Parathyroid adenoma (tissue), 2 donors: ENCODE results near the gene VAC14.

Experiments used
- H2AFZ ChIP-seq: fragments of 300-600 bp; sonication (generic); one replicate; pipeline ENCODE4 v1.7.0; 2017; ENCODE audit warnings: antibody characterized with exemption, mild to moderate bottlenecking
- H3K27ac ChIP-seq: fragments of 300-600 bp; sonication (generic); one replicate; pipeline ENCODE4 v1.7.0; 2017
- H3K27me3 ChIP-seq: fragments of 300-600 bp; sonication (generic); one replicate; pipeline ENCODE4 v1.7.0; 2017; ENCODE audit warnings: low read length; ENCODE audit not compliant: control insufficient read depth, insufficient read depth
- H3K36me3 ChIP-seq: fragments of 300-600 bp; sonication (generic); one replicate; pipeline ENCODE4 v1.7.0; 2017; ENCODE audit warnings: low read length; ENCODE audit not compliant: control insufficient read depth, insufficient read depth
- H3K4me1 ChIP-seq: fragments of 300-600 bp; sonication (generic); one replicate; pipeline ENCODE4 v1.7.0; 2017; ENCODE audit warnings: control low read depth
- H3K4me2 ChIP-seq: fragments of 300-600 bp; sonication (generic); one replicate; pipeline ENCODE4 v1.7.0; 2017; ENCODE audit warnings: low read length
- H3K4me3 ChIP-seq: fragments of 300-600 bp; sonication (generic); one replicate; pipeline ENCODE4 v1.7.0; 2017; ENCODE audit warnings: low read depth, low read length
- H3K79me2 ChIP-seq: fragments of 300-600 bp; sonication (generic); one replicate; pipeline ENCODE4 v1.7.0; 2017; ENCODE audit warnings: control low read depth
- H3K9ac ChIP-seq: fragments of 300-600 bp; sonication (generic); one replicate; pipeline ENCODE4 v1.7.0; 2017; ENCODE audit warnings: mild to moderate bottlenecking
- H3K9me3 ChIP-seq: fragments of 300-600 bp; sonication (generic); one replicate; pipeline ENCODE4 v1.7.0; 2017; ENCODE audit warnings: low read length; ENCODE audit not compliant: control insufficient read depth
- CTCF ChIP-seq: fragments of 300-600 bp; sonication (generic); IDR thresholded peaks from one replicate; pipeline ENCODE4 v1.7.0; 2017; ENCODE audit warnings: antibody characterized with exemption, mild to moderate bottlenecking
- donor health status: primary hyperparathyroidism.

VAC14 gene

GRCh38 chr16:70790815-70791214 is 10.1 kb downstream of the VAC14 start:
- H3K36me3 ChIP-seq, result no peaks in the 10 kb centered on the region
- peaks cover 28% of the 10 kb centered on the region for H3K79me2 ChIP-seq
- H3K9ac ChIP-seq, result no peak overlapping the region
- H3K27me3 ChIP-seq, result no peaks in the 10 kb centered on the region
- no peak overlapping the region for H3K27ac ChIP-seq
- no peak overlapping the region for H2AFZ ChIP-seq
- no peaks in the 10 kb centered on the region for H3K9me3 ChIP-seq
- H3K4me3 ChIP-seq, result no peak overlapping the region
- peaks cover 28% of the 10 kb centered on the region for H3K4me1 ChIP-seq
- H3K4me2 ChIP-seq, result no peak overlapping the region
- no peak for TF ChIP-seq CTCF

- Histone ChIP-seq H3K27me3 (no peaks in the 10 kb centered on the region), H3K4me3 (no peak overlapping the region), H3K4me1 (peaks cover 28% of the 10 kb centered on the region), H3K27ac (peak overlapping the region; percentile 51), H3K36me3 (no peaks in the 10 kb centered on the region), H2AFZ (no peak overlapping the region), H3K9ac (no peak overlapping the region), H3K79me2 (peaks cover 21% of the 10 kb centered on the region), H3K9me3 (no peaks in the 10 kb centered on the region), H3K4me2 (no peak overlapping the region)
- TF ChIP-seq CTCF, result no peak
Observed at GRCh38 chr16:70789595-70790447, 11.1 kb downstream of the VAC14 start.

GRCh38 chr16:70788668-70789594 is 12.0 kb downstream of the VAC14 start:
- Histone ChIP-seq H3K27me3 (no peaks in the 10 kb centered on the region), H3K4me2 (no peak overlapping the region), H2AFZ (no peak overlapping the region), H3K79me2 (peaks cover 14% of the 10 kb centered on the region), H3K9ac (no peak overlapping the region), H3K9me3 (no peaks in the 10 kb centered on the region), H3K4me1 (peaks cover 28% of the 10 kb centered on the region), H3K4me3 (no peak overlapping the region), H3K36me3 (no peaks in the 10 kb centered on the region), H3K27ac (peak overlapping the region; percentile 51)
- TF ChIP-seq CTCF, result no peak

- TF ChIP-seq CTCF, result no peak
- Histone ChIP-seq H2AFZ (peak overlapping the region; percentile 34), H3K27me3 (no peaks in the 10 kb centered on the region), H3K4me1 (peaks cover 28% of the 10 kb centered on the region), H3K4me2 (no peak overlapping the region), H3K79me2 (peaks cover 8% of the 10 kb centered on the region), H3K27ac (peak overlapping the region; percentile 59), H3K9me3 (no peaks in the 10 kb centered on the region), H3K9ac (no peak overlapping the region), H3K36me3 (no peaks in the 10 kb centered on the region), H3K4me3 (no peak overlapping the region)
Observed at GRCh38 chr16:70786020-70786755, 14.8 kb downstream of the VAC14 start.
